GM20000 (cell line): ENCODE measurements around the gene TEX101.
"Not testable (repeated sequence)": the region's sequence is repeated elsewhere in the genome, so short reads cannot be mapped to it uniquely, and the experiment has no call there.

Source experiments
- DNase-seq: peaks from one replicate; pipeline ENCODE4 v3.0.0; 2012; ENCODE audit warnings: low spot score
- TF ChIP-seq, protein P1 (sequence below): IDR thresholded peaks from 2 replicates; pipeline ENCODE4 v1.5.1; 2012; ENCODE audit warnings: mild to moderate bottlenecking, control low read depth; ENCODE audit errors: extremely low read depth, missing control alignments

Gene TEX101

GRCh38 chr19:43430142-43430710 is 15.5 kb downstream of the TEX101 start:
- TF ChIP-seq, protein P1, sequence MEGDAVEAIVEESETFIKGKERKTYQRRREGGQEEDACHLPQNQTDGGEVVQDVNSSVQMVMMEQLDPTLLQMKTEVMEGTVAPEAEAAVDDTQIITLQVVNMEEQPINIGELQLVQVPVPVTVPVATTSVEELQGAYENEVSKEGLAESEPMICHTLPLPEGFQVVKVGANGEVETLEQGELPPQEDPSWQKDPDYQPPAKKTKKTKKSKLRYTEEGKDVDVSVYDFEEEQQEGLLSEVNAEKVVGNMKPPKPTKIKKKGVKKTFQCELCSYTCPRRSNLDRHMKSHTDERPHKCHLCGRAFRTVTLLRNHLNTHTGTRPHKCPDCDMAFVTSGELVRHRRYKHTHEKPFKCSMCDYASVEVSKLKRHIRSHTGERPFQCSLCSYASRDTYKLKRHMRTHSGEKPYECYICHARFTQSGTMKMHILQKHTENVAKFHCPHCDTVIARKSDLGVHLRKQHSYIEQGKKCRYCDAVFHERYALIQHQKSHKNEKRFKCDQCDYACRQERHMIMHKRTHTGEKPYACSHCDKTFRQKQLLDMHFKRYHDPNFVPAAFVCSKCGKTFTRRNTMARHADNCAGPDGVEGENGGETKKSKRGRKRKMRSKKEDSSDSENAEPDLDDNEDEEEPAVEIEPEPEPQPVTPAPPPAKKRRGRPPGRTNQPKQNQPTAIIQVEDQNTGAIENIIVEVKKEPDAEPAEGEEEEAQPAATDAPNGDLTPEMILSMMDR: peak; percentile 13
- no peak for DNase-seq

DNA sequence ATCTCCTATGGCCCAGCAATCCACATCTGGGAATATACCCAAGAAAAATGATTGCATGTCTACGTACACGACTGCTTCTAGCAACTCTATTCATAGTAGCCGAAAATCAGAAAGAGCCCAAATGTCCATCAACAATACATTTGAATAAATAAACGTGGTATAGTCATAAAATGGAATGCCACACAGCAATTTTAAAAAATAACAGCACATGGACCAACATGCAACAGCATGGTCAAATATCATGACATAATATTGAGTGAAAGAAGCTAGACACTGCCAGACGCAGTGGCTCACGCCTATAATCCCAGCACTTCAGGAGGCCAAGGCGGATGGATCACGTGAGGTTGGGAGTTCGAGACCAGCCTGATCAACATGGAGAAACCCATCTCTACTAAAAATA is 16.3 kb downstream of the TEX101 start:
- TF ChIP-seq, protein P1: no peak

DNA sequence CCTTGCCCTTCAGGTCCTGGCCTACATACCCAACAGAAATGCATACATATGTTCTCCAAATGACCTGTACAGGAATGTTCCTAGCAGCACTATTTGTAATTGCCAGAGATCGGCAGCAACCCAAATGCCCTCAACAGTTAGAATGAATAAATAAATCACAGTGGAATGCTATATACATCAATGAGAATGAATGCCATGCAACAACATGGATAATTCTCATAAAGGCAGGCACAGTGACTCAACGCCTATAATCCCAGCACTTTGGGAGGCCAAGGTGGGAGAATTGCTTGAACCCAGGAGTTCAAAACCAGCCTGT is 18.6 kb downstream of the TEX101 start:
- no peak for DNase-seq
- TF ChIP-seq, protein P1: no peak

More for the DNA sequence above, 16.3 kb downstream of the TEX101 start:
- DNase-seq: no peak

DNA sequence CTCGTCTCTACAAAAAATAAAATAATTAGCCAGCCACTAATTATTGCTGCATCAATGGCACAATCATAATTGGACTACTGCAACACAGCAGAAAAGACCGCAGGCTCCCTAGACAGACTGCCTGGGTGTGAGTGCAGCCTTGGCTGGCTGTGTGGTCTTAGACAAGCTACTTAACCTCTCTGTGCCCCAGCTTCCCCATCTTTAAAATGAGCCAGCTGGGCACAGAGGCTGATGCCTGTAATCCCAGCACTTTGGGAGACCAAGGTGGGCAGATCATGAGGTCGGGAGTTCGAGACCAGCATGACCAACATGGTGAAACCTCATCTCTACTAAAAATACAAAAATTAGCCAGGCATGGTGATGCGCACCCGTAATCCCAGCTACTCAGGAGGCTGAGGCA is 19.0 kb downstream of the TEX101 start:
- no peak for DNase-seq
- TF ChIP-seq, protein P1: no peak

- DNase-seq: no peak
- TF ChIP-seq, protein P1: no peak
Observed at GRCh38 chr19:43435775-43436174, 21.1 kb downstream of the TEX101 start.

- not testable (repeated sequence) for DNase-seq
Observed at GRCh38 chr19:43437284-43437683, 22.6 kb downstream of the TEX101 start.

DNA sequence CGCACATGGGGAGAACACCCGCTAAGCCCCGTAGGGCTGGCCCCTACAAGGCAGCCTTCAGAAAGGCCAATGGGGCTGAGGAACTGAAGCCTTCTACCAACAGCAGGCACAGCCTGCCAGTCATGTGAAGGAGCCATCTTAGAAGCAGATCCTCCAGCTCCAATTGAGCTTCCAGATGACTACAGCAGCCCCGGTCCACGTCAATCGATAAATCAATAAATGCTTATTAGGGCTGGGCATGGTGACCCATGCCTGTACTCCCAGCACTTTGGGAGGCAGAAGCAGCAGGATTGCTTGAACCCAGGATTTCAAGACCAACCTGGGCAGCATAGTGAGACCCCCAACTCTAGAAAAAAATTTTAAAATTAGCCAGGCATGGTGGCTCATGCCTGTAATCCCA is 23.0 kb downstream of the TEX101 start:
- DNase-seq: no peak
- TF ChIP-seq, protein P1: no peak

DNA sequence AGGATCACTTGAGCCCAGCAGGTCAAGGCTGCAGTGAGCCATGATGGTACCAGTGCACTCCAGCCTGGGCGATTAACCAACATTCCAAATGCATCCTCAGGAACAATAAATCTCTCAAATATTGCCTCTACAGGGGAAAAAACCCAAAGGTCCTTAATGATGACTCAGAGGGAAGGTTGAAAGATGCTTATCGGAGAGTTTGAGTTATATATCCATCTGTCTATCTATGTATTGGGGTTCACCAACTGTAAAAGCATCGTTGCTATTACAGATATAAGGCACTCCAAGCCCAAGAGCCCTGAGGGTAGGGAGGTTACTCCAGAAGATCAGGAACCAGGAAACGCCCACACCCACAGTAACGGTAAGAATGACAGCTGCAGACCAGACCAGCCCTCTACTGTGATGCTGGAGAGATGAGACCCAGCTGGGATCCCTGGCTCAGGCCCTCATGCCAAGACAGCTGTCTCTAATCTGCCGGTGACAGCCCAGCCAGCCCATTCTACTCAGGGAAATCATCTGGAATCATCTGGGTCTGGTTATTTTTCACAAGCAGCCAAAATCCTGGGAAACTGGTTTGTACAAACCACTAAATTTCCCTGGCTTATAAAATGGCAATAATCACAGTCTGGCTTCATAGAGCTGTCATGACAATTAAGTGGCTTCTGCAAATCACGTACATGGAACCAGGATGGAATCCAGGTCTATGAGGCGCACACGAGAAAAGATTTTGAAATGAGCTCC is 23.8 kb downstream of the TEX101 start:
- DNase-seq: no peak
- TF ChIP-seq, protein P1: no peak
